ENCODE data around the gene PLXDC1. TPM values are rescaled to one million over a fixed set of nuclear protein-coding genes. Genes with fewer than 3 reads are reported as not detected.
A peak's percentile ranks its signal among the peaks of the same experiment; 100 is the strongest.

PLXDC1 gene
- total and polyA plus RNA-seq, 2 of the 13 experiments (the other 11 are each of a cell fraction or from before 2014, with no cell fraction given): not detected

GRCh38 chr17:39153599-39154051 lies 2.2 kb upstream of the PLXDC1 start (continued):
- TF ChIP-seq ZBTB40 (IDR thresholded peaks at IDR 0.05) (no peak), ZBTB40 (CRISPR knock-in tag; IDR thresholded peaks at IDR 0.05) (no peak), TRIM24 (CRISPR knock-in tag; IDR thresholded peaks at IDR 0.05) (no peak), ZNF510 (CRISPR knock-in tag; IDR thresholded peaks at IDR 0.05; ENCODE audit: low read depth) (no peak), ZNF567 (CRISPR knock-in tag; IDR thresholded peaks at IDR 0.05; ENCODE audit: borderline replicate concordance) (no peak), ATF1 (CRISPR knock-in tag; IDR thresholded peaks at IDR 0.05) (no peak), TFAP4 (IDR thresholded peaks at IDR 0.05; ENCODE audit: borderline replicate concordance, low read depth) (no peak), ZNF329 (CRISPR knock-in tag; IDR thresholded peaks at IDR 0.05; ENCODE audit: low read depth) (no peak), MIER3 (CRISPR knock-in tag; IDR thresholded peaks at IDR 0.05; ENCODE audit: borderline replicate concordance) (no peak; the same call in 1 of the 2 replicates), MAFG (CRISPR knock-in tag; IDR thresholded peaks at IDR 0.05) (no peak), ZSCAN31 (CRISPR knock-in tag; IDR thresholded peaks at IDR 0.05; ENCODE audit: low read depth) (no peak; the same call in 1 of the 2 replicates), ZNF337 (CRISPR knock-in tag; IDR thresholded peaks at IDR 0.05; ENCODE audit: borderline replicate concordance, low read depth) (0 out of 2 replicates have a peak, but pooled peaks have one; percentile 20), SOX13 (IDR thresholded peaks at IDR 0.05) (peak; percentile 69; the same call in 1 of the 2 replicates), SOX13 (CRISPR knock-in tag; conservative IDR thresholded peaks at IDR 0.05 in 1 of 2, IDR thresholded peaks at IDR 0.05 in 1 of 2) (peak in 1 of 2 experiments; percentile 28; a peak in 1 of 4 replicates), TCF7 (IDR thresholded peaks at IDR 0.05; ENCODE audit: low read depth) (no peak), GRHL1 (CRISPR knock-in tag; conservative IDR thresholded peaks at IDR 0.05) (no peak), ISL2 (CRISPR knock-in tag; IDR thresholded peaks at IDR 0.05) (peak; percentile 49; the same call in 1 of the 2 replicates), ZNF460 (CRISPR knock-in tag; IDR thresholded peaks at IDR 0.05; ENCODE audit: borderline replicate concordance) (no peak), FOXP1 (IDR thresholded peaks at IDR 0.05) (no peak), FOXP1 (CRISPR knock-in tag; IDR thresholded peaks at IDR 0.05) (no peak; the same call in 1 of the 2 replicates)
